K562 (cell line): ENCODE results near the gene ABHD10. TPM values are rescaled to one million over a fixed set of nuclear protein-coding genes. Genes with fewer than 3 reads are reported as not detected.

ENCODE experiments used
- ATF7 ChIP-seq: fragments of 450-650 bp; IDR thresholded peaks from 2 replicates; pipeline ENCODE4 v1.7.1; 2014; ENCODE audit warnings: mild to moderate bottlenecking, moderate library complexity
- CGGBP1 ChIP-seq: fragments of 250-450 bp; sonication (Bioruptor Pico); IDR thresholded peaks from 2 replicates; pipeline ENCODE4 v1.9.0; 2021; ENCODE audit warnings: mild to moderate bottlenecking
- E4F1 ChIP-seq: fragments of 250-450 bp; sonication (Bioruptor Pico); IDR thresholded peaks from 2 replicates; pipeline ENCODE4 v1.5.0; 2021; ENCODE audit warnings: mild to moderate bottlenecking, borderline replicate concordance
- ETV1 ChIP-seq: fragments of 450-650 bp; conservative IDR thresholded peaks from 2 replicates; pipeline ENCODE4 v1.6.1; 2016; ENCODE audit warnings: missing genetic modification characterization, control low read depth, low read depth, missing compliant biosample characterization
- POLR2AphosphoS5 ChIP-seq: IDR thresholded peaks from 2 replicates; pipeline ENCODE4 v1.6.1; 2011; ENCODE audit warnings: mild to moderate bottlenecking, low read depth, low read length, moderate library complexity; ENCODE audit not compliant: control insufficient read depth, insufficient read depth
- STAT6 ChIP-seq: sonication (generic); formaldehyde crosslinking; IDR thresholded peaks from 2 replicates; pipeline ENCODE4 v1.8.1; 2023; ENCODE audit warnings: mild to moderate bottlenecking, missing genetic modification reagents
- polyA plus RNA-seq, 8 experiments: library from polyadenylated mRNA; depleted of rRNA in 4 of 8; stranded (reverse) in 5 of 8; unstranded in 3 of 8; fragments of >200 nt; fragmentation: Nextera tagmentation in 2 of 8; fragmentation: Illumina TruSeq in 1 of 8; extraction: Ambion mirVana in 2 of 8; extraction: Trizol in 1 of 8; gene quantifications; 2 replicates each; pipeline versions ENCODE4 v1.2.1 to v1.2.3, GENCODE V29; 2011 to 2014; ENCODE audit warnings: inconsistent platforms in 1 of 8, missing spikeins in 1 of 8
- total RNA-seq, 7 experiments: library from RNA; depleted of rRNA in 6 of 7; stranded (reverse); fragments of >200 nt in 6 of 7; fragmentation: Illumina TruSeq in 2 of 7; extraction: Trizol in 2 of 7; gene quantifications; 2 replicates each; pipeline versions ENCODE4 v1.2.1 to v1.2.3, GENCODE V29; 2011 to 2021; ENCODE audit warnings: low replicate concordance in 1 of 7

Gene ABHD10
- total and polyA plus RNA-seq, 9 of the 15 experiments (the other 6 are each of a cell fraction or from before 2014, with no cell fraction given), result 6.1 to 29.5 (median 11.5) TPM

- TF ChIP-seq CGGBP1, result no peak
- no peak for TF ChIP-seq ETV1 (tag)
- TF ChIP-seq POLR2AphosphoS5, result no peak
- TF ChIP-seq ATF7, result no peak
- no peak for TF ChIP-seq E4F1 (CRISPR knock-in tag)
- no peak for TF ChIP-seq STAT6 (CRISPR knock-in tag)
Measured at GRCh38 chr3:112027142-112027541, 48.3 kb downstream of the ABHD10 start (continued).
